Neural progenitor cell (in vitro differentiated cells): ENCODE results near the gene ABHD14A.

Experiments
- EZH2 ChIP-seq: fragments of 200-600 bp; sonication (generic); IDR thresholded peaks from 2 replicates; pipeline ENCODE4 v1.6.1; 2017; ENCODE audit warnings: antibody characterized with exemption, mild to moderate bottlenecking, moderate library complexity
- EZH2phosphoT487 ChIP-seq: fragments of 200-600 bp; sonication (generic); IDR thresholded peaks from 2 replicates; pipeline ENCODE4 v1.6.1; 2017; ENCODE audit warnings: antibody characterized with exemption
- TF ChIP-seq, protein P1 (sequence below): fragments of 200-600 bp; sonication (generic); IDR thresholded peaks from 2 replicates; pipeline ENCODE4 v1.5.1; 2017; ENCODE audit warnings: antibody characterized with exemption, mild to moderate bottlenecking

DNA sequence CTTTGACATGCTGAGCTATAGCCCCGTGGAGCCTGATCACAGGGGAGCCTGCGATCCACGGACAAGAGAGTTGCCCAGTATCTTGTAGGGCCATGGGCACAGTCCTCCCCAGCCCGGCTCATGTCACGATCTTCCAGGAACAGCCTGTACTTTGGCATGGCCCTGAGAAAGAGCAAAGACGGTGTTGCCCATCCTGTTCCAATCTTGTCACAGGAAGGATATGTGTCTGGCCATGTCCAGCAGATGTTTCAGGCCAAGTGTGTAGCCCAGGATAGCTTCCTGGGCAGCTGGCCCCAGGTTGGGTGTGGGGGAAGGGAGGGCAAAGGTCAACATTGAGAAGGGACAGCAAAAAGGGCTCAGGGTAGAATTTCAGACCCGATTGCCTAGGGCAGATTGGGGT lies 37.8 kb downstream of the ABHD14A start:
- TF ChIP-seq EZH2 = no peak
- TF ChIP-seq, protein P1, sequence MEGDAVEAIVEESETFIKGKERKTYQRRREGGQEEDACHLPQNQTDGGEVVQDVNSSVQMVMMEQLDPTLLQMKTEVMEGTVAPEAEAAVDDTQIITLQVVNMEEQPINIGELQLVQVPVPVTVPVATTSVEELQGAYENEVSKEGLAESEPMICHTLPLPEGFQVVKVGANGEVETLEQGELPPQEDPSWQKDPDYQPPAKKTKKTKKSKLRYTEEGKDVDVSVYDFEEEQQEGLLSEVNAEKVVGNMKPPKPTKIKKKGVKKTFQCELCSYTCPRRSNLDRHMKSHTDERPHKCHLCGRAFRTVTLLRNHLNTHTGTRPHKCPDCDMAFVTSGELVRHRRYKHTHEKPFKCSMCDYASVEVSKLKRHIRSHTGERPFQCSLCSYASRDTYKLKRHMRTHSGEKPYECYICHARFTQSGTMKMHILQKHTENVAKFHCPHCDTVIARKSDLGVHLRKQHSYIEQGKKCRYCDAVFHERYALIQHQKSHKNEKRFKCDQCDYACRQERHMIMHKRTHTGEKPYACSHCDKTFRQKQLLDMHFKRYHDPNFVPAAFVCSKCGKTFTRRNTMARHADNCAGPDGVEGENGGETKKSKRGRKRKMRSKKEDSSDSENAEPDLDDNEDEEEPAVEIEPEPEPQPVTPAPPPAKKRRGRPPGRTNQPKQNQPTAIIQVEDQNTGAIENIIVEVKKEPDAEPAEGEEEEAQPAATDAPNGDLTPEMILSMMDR = no peak
- TF ChIP-seq EZH2phosphoT487 = no peak
